H9 (cell line): Measurements from ENCODE around the gene REXO4. TPM values are rescaled to one million over a fixed set of nuclear protein-coding genes. Genes with fewer than 3 reads are reported as not detected.
A peak's percentile ranks its signal among the peaks of the same experiment; 100 is the strongest.

ENCODE experiments used
- DNase-seq: peaks from one replicate; pipeline ENCODE4 v3.0.0-alpha.2; 2017
- H2AFZ ChIP-seq: one replicate; pipeline ENCODE4 v1.6.1; 2013; ENCODE audit warnings: mild to moderate bottlenecking, low read length, control low read depth, moderate library complexity
- H2AK5ac ChIP-seq: 2 replicates; pipeline ENCODE4 v1.6.1; 2013; ENCODE audit warnings: low read length, control low read depth, mixed read lengths; ENCODE audit not compliant: insufficient read length
- H2BK120ac ChIP-seq: one replicate; pipeline ENCODE4 v1.6.1; 2013; ENCODE audit warnings: low read depth, mild to moderate bottlenecking, low read length, control low read depth, inconsistent platforms; ENCODE audit not compliant: poor library complexity, severe bottlenecking
- H2BK12ac ChIP-seq: 2 replicates; pipeline ENCODE4 v1.6.1; 2013; ENCODE audit warnings: low read length, control low read depth, mixed read lengths, low read depth; ENCODE audit not compliant: insufficient read length
- H2BK15ac ChIP-seq: 2 replicates; pipeline ENCODE4 v1.6.1; 2013; ENCODE audit warnings: low read depth, low read length, control low read depth
- H2BK20ac ChIP-seq: one replicate; pipeline ENCODE4 v1.6.1; 2013; ENCODE audit warnings: low read depth, mild to moderate bottlenecking, low read length, control low read depth, inconsistent platforms; ENCODE audit not compliant: poor library complexity, severe bottlenecking
- H2BK5ac ChIP-seq: 2 replicates; pipeline ENCODE4 v1.6.1; 2013; ENCODE audit warnings: low read length, control low read depth, mixed read lengths; ENCODE audit not compliant: insufficient read length
- H3K14ac ChIP-seq: 2 replicates; pipeline ENCODE4 v1.6.1; 2013; ENCODE audit warnings: low read length, control low read depth; ENCODE audit not compliant: insufficient read depth
- H3K18ac ChIP-seq: 2 replicates; pipeline ENCODE4 v1.6.1; 2013; ENCODE audit warnings: low read depth, mild to moderate bottlenecking, mixed read lengths, low read length, control low read depth; ENCODE audit not compliant: insufficient read length
- H3K23ac ChIP-seq: 2 replicates; pipeline ENCODE4 v1.6.1; 2013; ENCODE audit warnings: low read length, control low read depth, mixed read lengths, low read depth; ENCODE audit not compliant: insufficient read length
- H3K23me2 ChIP-seq: 2 replicates; pipeline ENCODE4 v1.6.1; 2013; ENCODE audit warnings: low read depth, mild to moderate bottlenecking, mixed read lengths, low read length, control low read depth; ENCODE audit not compliant: insufficient read length, poor library complexity, severe bottlenecking
- H3K27ac ChIP-seq: 2 replicates; pipeline ENCODE4 v1.5.1; 2013; ENCODE audit warnings: low read length, control low read depth, mixed read lengths, low read depth; ENCODE audit not compliant: insufficient read length
- H3K27me3 ChIP-seq: 2 replicates; pipeline ENCODE4 v1.6.1; 2013; ENCODE audit warnings: low read length, control low read depth, inconsistent platforms; ENCODE audit not compliant: insufficient read depth
- H3K4ac ChIP-seq: 2 replicates; pipeline ENCODE4 v1.6.1; 2013; ENCODE audit warnings: low read depth, mild to moderate bottlenecking, control low read depth, inconsistent platforms, low read length, moderate library complexity
- H3K4me1 ChIP-seq: 2 replicates; pipeline ENCODE4 v1.6.1; 2013; ENCODE audit warnings: low read length, control low read depth, inconsistent platforms; ENCODE audit not compliant: insufficient read depth
- H3K4me2 ChIP-seq: 2 replicates; pipeline ENCODE4 v1.6.1; 2013; ENCODE audit warnings: low read length, control low read depth, mixed read lengths; ENCODE audit not compliant: insufficient read length, insufficient read depth
- H3K56ac ChIP-seq: 2 replicates; pipeline ENCODE4 v1.6.1; 2013; ENCODE audit warnings: low read depth, mild to moderate bottlenecking, mixed read lengths, low read length, control low read depth; ENCODE audit not compliant: insufficient read length
- H3K79me1 ChIP-seq: 2 replicates; pipeline ENCODE4 v1.6.1; 2013; ENCODE audit warnings: low read depth, mild to moderate bottlenecking, moderate library complexity, low read length, control low read depth, inconsistent platforms; ENCODE audit not compliant: insufficient read depth, poor library complexity, severe bottlenecking
- H3K79me2 ChIP-seq: 2 replicates; pipeline ENCODE4 v1.6.1; 2013; ENCODE audit warnings: low read length, control low read depth, inconsistent platforms; ENCODE audit not compliant: insufficient read depth
- H3K9ac ChIP-seq: 2 replicates; pipeline ENCODE4 v1.6.1; 2013; ENCODE audit warnings: low read length, control low read depth, mixed read lengths; ENCODE audit not compliant: insufficient read length; ENCODE audit errors: extremely low read depth
- H3K9me3 ChIP-seq: one replicate; pipeline ENCODE4 v1.6.1; 2013; ENCODE audit warnings: low read depth, low read length, inconsistent platforms; ENCODE audit not compliant: control insufficient read depth
- H3T11ph ChIP-seq: one replicate; pipeline ENCODE4 v1.6.1; 2013; ENCODE audit warnings: mild to moderate bottlenecking, low read length, control low read depth, inconsistent platforms
- H4K20me1 ChIP-seq: one replicate; pipeline ENCODE4 v1.6.1; 2013; ENCODE audit not compliant: control insufficient read depth, insufficient read length, insufficient read depth
- H4K5ac ChIP-seq: 2 replicates; pipeline ENCODE4 v1.6.1; 2013; ENCODE audit warnings: low read depth, mild to moderate bottlenecking, mixed read lengths, low read length, control low read depth; ENCODE audit not compliant: insufficient read length
- H4K8ac ChIP-seq: replicated peaks from 2 replicates; pipeline ENCODE4 v1.6.1; 2013; ENCODE audit warnings: low read length, control low read depth, mixed read lengths, low read depth; ENCODE audit not compliant: insufficient read length
- H4K91ac ChIP-seq: 2 replicates; pipeline ENCODE4 v1.6.1; 2013; ENCODE audit warnings: low read depth, mild to moderate bottlenecking, moderate library complexity, mixed read lengths, low read length, control low read depth; ENCODE audit not compliant: insufficient read length
- H3K27ac Mint-ChIP-seq, 3 experiments: 2 replicates in 2 of 3; 3 replicates in 1 of 3; pipeline ENCODE4 v1.8.0; 2020 to 2021; ENCODE audit warnings: mixed read lengths in 3 of 3, mild to moderate bottlenecking in 1 of 3, moderate library complexity in 1 of 3
- H3K27me3 Mint-ChIP-seq: 2 replicates; pipeline ENCODE4 v1.8.0; 2021; ENCODE audit warnings: low read depth, mild to moderate bottlenecking, moderate library complexity, mixed read lengths
- H3K36me3 Mint-ChIP-seq, 3 experiments: 2 replicates in 2 of 3; 3 replicates in 1 of 3; pipeline ENCODE4 v1.8.0; 2020 to 2021; ENCODE audit warnings: low read depth in 3 of 3, mixed read lengths in 3 of 3; ENCODE audit not compliant: insufficient read depth in 1 of 3
- H3K4me1 Mint-ChIP-seq, 2 experiments: 2 replicates each; pipeline ENCODE4 v1.8.0; 2020; ENCODE audit warnings: mixed read lengths in 2 of 2
- H3K4me3 Mint-ChIP-seq, 2 experiments: 2 replicates in 1 of 2; 3 replicates in 1 of 2; pipeline ENCODE4 v1.8.0; 2020 to 2021; ENCODE audit warnings: mild to moderate bottlenecking in 2 of 2, mixed read lengths in 2 of 2, moderate library complexity in 1 of 2
- H3K9me3 Mint-ChIP-seq, 2 experiments: 2 replicates in 1 of 2; 3 replicates in 1 of 2; pipeline ENCODE4 v1.8.0; 2020; ENCODE audit warnings: mild to moderate bottlenecking in 2 of 2, mixed read lengths in 2 of 2, moderate library complexity in 1 of 2
- CTCF ChIP-seq: fragments of 200-600 bp; sonication (generic); conservative IDR thresholded peaks from 3 replicates; pipeline ENCODE4 v1.8.0; 2021; ENCODE audit warnings: antibody characterized with exemption, mild to moderate bottlenecking
- WGBS: extraction: QIAGEN DNeasy Blood & Tissue Kit; methylation state at CpG from one replicate; pipeline ENCODE4 v1.1.7; 2013; ENCODE audit warnings: missing lambda C conversion rate, low lambda C conversion rate, mixed read lengths; ENCODE audit not compliant: insufficient read length; ENCODE audit errors: extremely low coverage; 5-methylcytosine and 5-hydroxymethylcytosine counted together
- total RNA-seq: library from RNA; stranded (reverse); gene quantifications from 2 replicates; pipeline ENCODE4 v1.2.1, GENCODE V29; 2021

Gene REXO4
- total RNA-seq, 1 experiment from 2014 or later: 35.2 TPM

DNA sequence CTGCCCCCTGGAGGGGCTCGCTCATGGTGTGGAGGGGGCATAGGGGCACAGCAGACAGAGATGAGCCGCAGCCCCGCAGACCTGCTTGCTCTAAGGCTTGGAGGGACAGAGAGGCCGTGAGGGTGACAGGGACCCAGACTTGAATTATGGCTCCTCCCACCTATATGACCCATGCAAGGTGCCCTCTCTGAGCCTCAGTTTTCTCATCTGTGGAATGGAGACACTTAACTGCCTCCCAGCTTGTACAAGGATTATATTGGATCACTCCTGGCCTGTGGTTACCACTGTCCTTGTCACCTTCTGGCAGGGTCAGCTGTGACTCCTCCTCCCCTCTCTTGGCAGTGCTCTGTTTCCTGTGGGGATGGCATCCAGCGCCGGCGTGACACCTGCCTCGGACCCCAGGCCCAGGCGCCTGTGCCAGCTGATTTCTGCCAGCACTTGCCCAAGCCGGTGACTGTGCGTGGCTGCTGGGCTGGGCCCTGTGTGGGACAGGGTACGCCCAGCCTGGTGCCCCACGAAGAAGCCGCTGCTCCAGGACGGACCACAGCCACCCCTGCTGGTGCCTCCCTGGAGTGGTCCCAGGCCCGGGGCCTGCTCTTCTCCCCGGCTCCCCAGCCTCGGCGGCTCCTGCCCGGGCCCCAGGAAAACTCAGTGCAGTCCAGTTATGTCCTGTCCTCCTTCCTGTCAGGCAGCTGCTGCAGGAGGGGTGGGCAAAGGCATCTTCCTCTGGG lies 37.3 kb upstream of the REXO4 start:
- no peaks in the 10 kb centered on the region for H3K36me3 Mint-ChIP-seq
- H3K9me3 Mint-ChIP-seq: no peaks in the 10 kb centered on the region
- H3K4me1 Mint-ChIP-seq: peaks cover 8 to 11% of the 10 kb centered on the region in 2 experiments
- TF ChIP-seq CTCF: no peak
- no peak overlapping the region for H2BK5ac ChIP-seq
- no peaks in the 10 kb centered on the region for H3K79me1 ChIP-seq
- no peak overlapping the region for H3K4me3 Mint-ChIP-seq
- H2AK5ac ChIP-seq: no peak overlapping the region
- no peak overlapping the region for H4K91ac ChIP-seq
- no peak overlapping the region for H2BK120ac ChIP-seq
- no peak overlapping the region for H3K4me2 ChIP-seq
- H3K27me3 Mint-ChIP-seq: peaks cover 5% of the 10 kb centered on the region
- H2AFZ ChIP-seq: no peak overlapping the region
- H3K4me1 ChIP-seq: no peaks in the 10 kb centered on the region; the same call in 1 of the 2 replicates
- H3K79me2 ChIP-seq: no peaks in the 10 kb centered on the region
- H2BK12ac ChIP-seq: no peak overlapping the region
- no peak for DNase-seq
- no peak overlapping the region for H3K18ac ChIP-seq
- H4K8ac ChIP-seq: no peak overlapping the region
- H3K27ac ChIP-seq: no peak overlapping the region
- H3K27ac Mint-ChIP-seq: peak overlapping the region in 1 of 3 experiments; percentile 86; a peak in 1 of 7 replicates
- no peak overlapping the region for H2BK20ac ChIP-seq
- no peak overlapping the region for H3K56ac ChIP-seq
- H3K9me3 ChIP-seq: no peaks in the 10 kb centered on the region
- H3K23me2 ChIP-seq: peaks cover 8% of the 10 kb centered on the region
- H3K9ac ChIP-seq: no peak overlapping the region
- no peak overlapping the region for H3K4ac ChIP-seq
- no peaks in the 10 kb centered on the region for H4K20me1 ChIP-seq
- no peaks in the 10 kb centered on the region for H3K27me3 ChIP-seq
- H4K5ac ChIP-seq: no peak overlapping the region
- H3T11ph ChIP-seq: no peak overlapping the region
- H3K14ac ChIP-seq: no peak overlapping the region
- H2BK15ac ChIP-seq: no peak overlapping the region
- H3K23ac ChIP-seq: no peak overlapping the region
- WGBS: no CpG with 5 or more reads among the region's 20 CpGs
